Mammary epithelial cell (primary cell): ENCODE measurements around the gene HOXA10.

Experiments
- EZH2 ChIP-seq: IDR thresholded peaks from 2 replicates; pipeline ENCODE4 v1.6.1; 2012; ENCODE audit warnings: low read length, inconsistent platforms, borderline replicate concordance
- TF ChIP-seq, protein P1 (sequence below), 2 donors: IDR thresholded peaks in 1 of 2; conservative IDR thresholded peaks in 1 of 2; 2 replicates each; pipeline ENCODE4 v1.5.1; 2011 to 2012; ENCODE audit warnings: inconsistent platforms in 2 of 2, low read length in 2 of 2, mild to moderate bottlenecking in 2 of 2, control low read depth in 1 of 2, low read depth in 1 of 2; ENCODE audit not compliant: insufficient read depth in 1 of 2; ENCODE audit errors: extremely low read depth in 1 of 2

DNA sequence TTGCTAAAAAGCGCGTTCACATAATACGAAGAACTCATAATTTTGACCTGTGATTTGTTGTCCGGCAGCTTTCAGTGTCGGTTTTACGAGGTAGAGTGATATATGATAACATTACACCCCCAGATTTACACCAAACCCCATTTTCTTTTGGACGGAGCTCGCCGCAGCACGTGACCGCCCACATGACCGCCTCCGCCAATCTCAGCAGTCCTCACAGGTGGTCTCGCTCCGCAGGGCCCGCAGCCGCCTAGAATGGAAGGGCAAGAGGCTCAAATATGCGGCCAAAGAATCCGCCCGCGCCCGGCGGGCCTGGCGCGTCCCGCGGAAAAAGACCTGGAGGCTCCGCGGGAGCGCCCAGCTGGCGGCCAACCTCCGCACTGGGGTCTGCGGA is 17.6 kb downstream of the HOXA10 start, which contains the start of gene HOXA7:
- TF ChIP-seq, protein P1, sequence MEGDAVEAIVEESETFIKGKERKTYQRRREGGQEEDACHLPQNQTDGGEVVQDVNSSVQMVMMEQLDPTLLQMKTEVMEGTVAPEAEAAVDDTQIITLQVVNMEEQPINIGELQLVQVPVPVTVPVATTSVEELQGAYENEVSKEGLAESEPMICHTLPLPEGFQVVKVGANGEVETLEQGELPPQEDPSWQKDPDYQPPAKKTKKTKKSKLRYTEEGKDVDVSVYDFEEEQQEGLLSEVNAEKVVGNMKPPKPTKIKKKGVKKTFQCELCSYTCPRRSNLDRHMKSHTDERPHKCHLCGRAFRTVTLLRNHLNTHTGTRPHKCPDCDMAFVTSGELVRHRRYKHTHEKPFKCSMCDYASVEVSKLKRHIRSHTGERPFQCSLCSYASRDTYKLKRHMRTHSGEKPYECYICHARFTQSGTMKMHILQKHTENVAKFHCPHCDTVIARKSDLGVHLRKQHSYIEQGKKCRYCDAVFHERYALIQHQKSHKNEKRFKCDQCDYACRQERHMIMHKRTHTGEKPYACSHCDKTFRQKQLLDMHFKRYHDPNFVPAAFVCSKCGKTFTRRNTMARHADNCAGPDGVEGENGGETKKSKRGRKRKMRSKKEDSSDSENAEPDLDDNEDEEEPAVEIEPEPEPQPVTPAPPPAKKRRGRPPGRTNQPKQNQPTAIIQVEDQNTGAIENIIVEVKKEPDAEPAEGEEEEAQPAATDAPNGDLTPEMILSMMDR (conservative IDR thresholded peaks at IDR 0.05 in 1 of 2, IDR thresholded peaks at IDR 0.05 in 1 of 2; ENCODE audit: extremely low read depth in 1 of 2, insufficient read depth in 1 of 2, low read depth in 1 of 2, low read length in 2 of 2) = no peak
- no peak for TF ChIP-seq EZH2
